GM12878 (cell line): Measurements from ENCODE around the gene GPBP1.

Experiments used
- CHD1 ChIP-seq: IDR thresholded peaks from 2 replicates; pipeline ENCODE4 v1.6.1; 2012; ENCODE audit warnings: low read depth, low read length, improper control_type of control experiment
- CHD2 ChIP-seq: IDR thresholded peaks from 2 replicates; pipeline ENCODE4 v1.6.1; 2011; ENCODE audit warnings: low read depth, low read length, improper control_type of control experiment, borderline replicate concordance
- CTCF ChIP-seq, 3 experiments: IDR thresholded peaks in 2 of 3; conservative IDR thresholded peaks in 1 of 3; 2 replicates each; pipeline ENCODE4 v1.5.1; 2011; ENCODE audit warnings: low read depth in 3 of 3, low read length in 3 of 3, mild to moderate bottlenecking in 3 of 3, control low read depth in 2 of 3, moderate library complexity in 2 of 3, inconsistent platforms in 1 of 3, mixed read lengths in 1 of 3; ENCODE audit not compliant: control insufficient read depth in 2 of 3, insufficient read depth in 1 of 3; ENCODE audit errors: extremely low read depth in 1 of 3
- E2F4 ChIP-seq: IDR thresholded peaks from 2 replicates; pipeline ENCODE4 v1.6.1; 2012; ENCODE audit warnings: low read depth, low read length, improper control_type of control experiment
- E4F1 ChIP-seq: fragments of 450-650 bp; IDR thresholded peaks from 2 replicates; pipeline ENCODE4 v1.6.1; 2018; ENCODE audit warnings: borderline replicate concordance, mild to moderate bottlenecking; ENCODE audit not compliant: partially characterized antibody
- ETV6 ChIP-seq, 2 experiments: fragments of 450-650 bp in 1 of 2; IDR thresholded peaks in 1 of 2; conservative IDR thresholded peaks in 1 of 2; 2 replicates each; pipeline ENCODE4 v1.6.1; 2014; ENCODE audit warnings: antibody characterized with exemption in 1 of 2, borderline replicate concordance in 1 of 2, low read depth in 1 of 2, mild to moderate bottlenecking in 1 of 2, moderate library complexity in 1 of 2
- EZH2 ChIP-seq: IDR thresholded peaks from 2 replicates; pipeline ENCODE4 v1.6.1; 2012; ENCODE audit warnings: low read depth, mild to moderate bottlenecking, control low read depth, inconsistent platforms, low read length, borderline replicate concordance; ENCODE audit not compliant: control insufficient read depth
- KDM1A ChIP-seq: fragments of 200-600 bp; sonication (generic); IDR thresholded peaks from 2 replicates; pipeline ENCODE4 v1.6.1; 2016; ENCODE audit warnings: borderline replicate concordance
- MAX ChIP-seq: IDR thresholded peaks from 2 replicates; pipeline ENCODE4 v1.6.1; 2012; ENCODE audit warnings: low read depth, low read length, improper control_type of control experiment
- TAF1 ChIP-seq: IDR thresholded peaks from 2 replicates; pipeline ENCODE4 v1.6.1; 2011; ENCODE audit warnings: mild to moderate bottlenecking, low read depth, low read length, borderline replicate concordance
- TCF12 ChIP-seq: IDR thresholded peaks from 2 replicates; pipeline ENCODE4 v1.6.1; 2011; ENCODE audit warnings: low read depth, mild to moderate bottlenecking, low read length
- ZBTB33 ChIP-seq: fragments of 450-650 bp; IDR thresholded peaks from 2 replicates; pipeline ENCODE4 v1.6.1; 2017; ENCODE audit warnings: mild to moderate bottlenecking
- ZNF217 ChIP-seq: fragments of 450-650 bp; IDR thresholded peaks from 2 replicates; pipeline ENCODE4 v1.6.1; 2017; ENCODE audit warnings: antibody characterized with exemption, mild to moderate bottlenecking

GRCh38 chr5:57244331-57244730 is 70.5 kb downstream of the GPBP1 start:
- TF ChIP-seq TCF12: no peak
- TF ChIP-seq ETV6 (conservative IDR thresholded peaks at IDR 0.05 in 1 of 2, IDR thresholded peaks at IDR 0.05 in 1 of 2; ENCODE audit: borderline replicate concordance in 1 of 2, low read depth in 1 of 2): no peak
- TF ChIP-seq ZNF217: no peak
- no peak for TF ChIP-seq KDM1A
- TF ChIP-seq CHD2: no peak
- TF ChIP-seq CTCF (IDR thresholded peaks at IDR 0.05 in 2 of 3, conservative IDR thresholded peaks at IDR 0.05 in 1 of 3; ENCODE audit: control insufficient read depth in 2 of 3, extremely low read depth in 1 of 3, insufficient read depth in 1 of 3, low read depth in 3 of 3, low read length in 3 of 3): no peak
- TF ChIP-seq ZBTB33: no peak
- TF ChIP-seq E4F1: no peak
- no peak for TF ChIP-seq MAX
- no peak for TF ChIP-seq E2F4
- no peak for TF ChIP-seq CHD1
- TF ChIP-seq EZH2: no peak
- TF ChIP-seq TAF1: no peak
